H1 (cell line): ENCODE results near the gene WNT11. TPM values are rescaled to one million over a fixed set of nuclear protein-coding genes. Genes with fewer than 3 reads are reported as not detected.

Experiments
- CTCF ChIA-PET: fragments of 300-600 bp; sonication (Branson Sonifier 250); formaldehyde crosslinking; loops from one replicate; lab custom pipeline; 2021; ENCODE audit not compliant: partially characterized antibody; lab: Charles Lee
- POLR2A ChIA-PET: fragments of 300-600 bp; sonication (Branson Sonifier 250); formaldehyde crosslinking; loops from one replicate; lab custom pipeline; 2021; ENCODE audit warnings: inconsistent platforms; ENCODE audit not compliant: partially characterized antibody; lab: Charles Lee
- DNase-seq, 2 experiments: peaks; one replicate each; pipeline versions ENCODE4 v3.0.0 to v3.0.0-alpha.2; 2010 to 2022; ENCODE audit warnings: low spot score in 2 of 2, low read depth in 1 of 2, mixed read lengths in 1 of 2
- FAIRE-seq: peaks from 2 replicates; lab custom pipeline; 2011; peaks lifted over from hg19 to GRCh38; lab: Jason Lieb, UNC
- H2AFZ ChIP-seq: 2 replicates; pipeline ENCODE4 v1.8.1; 2012; ENCODE audit warnings: low read length, inconsistent platforms
- H2AK5ac ChIP-seq: 2 replicates; pipeline ENCODE4 v1.6.1; 2013; ENCODE audit warnings: low read depth, low read length
- H2BK120ac ChIP-seq: replicated peaks from 2 replicates; pipeline ENCODE3; 2013; ENCODE audit warnings: low read depth, low read length, inconsistent platforms
- H2BK12ac ChIP-seq: 2 replicates; pipeline ENCODE4 v1.6.1; 2013; ENCODE audit warnings: low read depth, low read length
- H2BK15ac ChIP-seq: 2 replicates; pipeline ENCODE4 v1.6.1; 2013; ENCODE audit warnings: low read length
- H2BK20ac ChIP-seq: 2 replicates; pipeline ENCODE4 v1.6.1; 2013; ENCODE audit warnings: low read length
- H2BK5ac ChIP-seq: 2 replicates; pipeline ENCODE4 v1.6.1; 2013; ENCODE audit warnings: low read depth, low read length
- H3K14ac ChIP-seq: 2 replicates; pipeline ENCODE4 v1.6.1; 2013; ENCODE audit warnings: inconsistent platforms; ENCODE audit not compliant: insufficient read length
- H3K18ac ChIP-seq: 2 replicates; pipeline ENCODE4 v1.6.1; 2013; ENCODE audit warnings: low read length; ENCODE audit errors: extremely low read depth
- H3K23ac ChIP-seq: 2 replicates; pipeline ENCODE4 v1.6.1; 2013; ENCODE audit warnings: inconsistent platforms; ENCODE audit not compliant: insufficient read length
- H3K23me2 ChIP-seq: 2 replicates; pipeline ENCODE4 v1.6.1; 2013; ENCODE audit warnings: low read depth, low read length
- H3K27ac ChIP-seq: 2 replicates; pipeline ENCODE4 v1.6.1; 2011; ENCODE audit warnings: low read depth, low read length, inconsistent platforms
- H3K27me3 ChIP-seq, 4 experiments: replicated peaks in 1 of 4; 1 replicate in 1 of 4; 2 replicates in 3 of 4; pipeline versions ENCODE4 v1.6.1 to v1.8.1; 2011 to 2013; ENCODE audit warnings: low read length in 3 of 4, mild to moderate bottlenecking in 3 of 4, inconsistent platforms in 2 of 4, mixed read lengths in 2 of 4, moderate library complexity in 1 of 4; ENCODE audit not compliant: control insufficient read depth in 3 of 4, insufficient read depth in 3 of 4; ENCODE audit errors: extremely low read depth in 1 of 4
- H3K36me3 ChIP-seq, 4 experiments: 2 replicates each; pipeline versions ENCODE4 v1.6.1 to v1.8.1; 2011 to 2013; ENCODE audit warnings: mild to moderate bottlenecking in 4 of 4, low read length in 3 of 4, moderate library complexity in 2 of 4, control low read depth in 1 of 4, inconsistent platforms in 1 of 4; ENCODE audit not compliant: insufficient read depth in 4 of 4, control insufficient read depth in 2 of 4
- H3K4ac ChIP-seq: replicated peaks from 2 replicates; pipeline ENCODE3; 2013; ENCODE audit warnings: low read length, low read depth, mixed read lengths, inconsistent platforms; ENCODE audit not compliant: insufficient read length
- H3K4me1 ChIP-seq, 4 experiments: replicated peaks in 1 of 4; 1 replicate in 1 of 4; 2 replicates in 3 of 4; pipeline versions ENCODE4 v1.6.1 to v1.8.1; 2011 to 2013; ENCODE audit warnings: low read length in 3 of 4, inconsistent platforms in 2 of 4, mixed read lengths in 1 of 4; ENCODE audit not compliant: insufficient read depth in 4 of 4, control insufficient read depth in 3 of 4
- H3K4me2 ChIP-seq, 2 experiments: 2 replicates each; pipeline versions ENCODE4 v1.6.1 to v1.8.1; 2011 to 2013; ENCODE audit warnings: low read depth in 2 of 2, low read length in 2 of 2, control low read depth in 1 of 2, inconsistent platforms in 1 of 2, mild to moderate bottlenecking in 1 of 2; ENCODE audit not compliant: insufficient read depth in 1 of 2
- H3K4me3 ChIP-seq, 4 experiments: fragments of 200-600, 300-600 bp in 1 of 4; sonication (generic), shearing (Covaris generic), sonication (Bioruptor Twin) in 1 of 4; 2 replicates each; pipeline versions ENCODE4 v1.5.1 to v1.8.1; 2011 to 2016; ENCODE audit warnings: low read length in 4 of 4, low read depth in 3 of 4, control low read depth in 2 of 4, inconsistent platforms in 2 of 4, mild to moderate bottlenecking in 2 of 4, mixed read lengths in 1 of 4, moderate library complexity in 1 of 4; ENCODE audit not compliant: insufficient read depth in 2 of 4; ENCODE audit errors: extremely low read depth in 1 of 4
- H3K56ac ChIP-seq: replicated peaks from 2 replicates; pipeline ENCODE3; 2013; ENCODE audit warnings: low read depth, mild to moderate bottlenecking, mixed read lengths, low read length, inconsistent platforms; ENCODE audit not compliant: insufficient read length
- H3K79me1 ChIP-seq: 2 replicates; pipeline ENCODE4 v1.6.1; 2013; ENCODE audit warnings: low read depth, low read length, control low read depth
- H3K79me2 ChIP-seq, 2 experiments: 2 replicates each; pipeline versions ENCODE4 v1.6.1 to v1.8.1; 2012 to 2013; ENCODE audit warnings: low read length in 2 of 2, mild to moderate bottlenecking in 2 of 2, inconsistent platforms in 1 of 2; ENCODE audit not compliant: insufficient read depth in 2 of 2, control insufficient read depth in 1 of 2
- H3K9ac ChIP-seq, 4 experiments: replicated peaks in 1 of 4; 1 replicate in 1 of 4; 2 replicates in 3 of 4; pipeline versions ENCODE4 v1.6.1 to v1.8.1; 2011 to 2013; ENCODE audit warnings: low read depth in 3 of 4, low read length in 3 of 4, control low read depth in 2 of 4, mild to moderate bottlenecking in 2 of 4, moderate library complexity in 2 of 4, inconsistent platforms in 1 of 4; ENCODE audit errors: extremely low read depth in 1 of 4
- H3K9me3 ChIP-seq, 2 experiments: 2 replicates each; pipeline versions ENCODE4 v1.6.1 to v1.8.1; 2012 to 2013; ENCODE audit warnings: mild to moderate bottlenecking in 2 of 2, moderate library complexity in 2 of 2, control low read depth in 1 of 2, inconsistent platforms in 1 of 2, low read depth in 1 of 2, low read length in 1 of 2, mixed read lengths in 1 of 2; ENCODE audit not compliant: insufficient read depth in 2 of 2
- H4K20me1 ChIP-seq, 2 experiments: replicated peaks in 1 of 2; 2 replicates each; pipeline versions ENCODE3 to v1.8.1; 2011 to 2013; ENCODE audit warnings: inconsistent platforms in 2 of 2, low read length in 2 of 2, mild to moderate bottlenecking in 1 of 2; ENCODE audit not compliant: insufficient read depth in 2 of 2, control insufficient read depth in 1 of 2
- H4K5ac ChIP-seq: 2 replicates; pipeline ENCODE4 v1.6.1; 2013; ENCODE audit warnings: low read length, low read depth, mixed read lengths, inconsistent platforms; ENCODE audit not compliant: insufficient read length
- H4K8ac ChIP-seq: 2 replicates; pipeline ENCODE4 v1.8.0; 2013; ENCODE audit warnings: mild to moderate bottlenecking, moderate library complexity, low read length, inconsistent platforms; ENCODE audit not compliant: insufficient read depth; ENCODE audit errors: extremely low read depth
- H4K91ac ChIP-seq: replicated peaks from 2 replicates; pipeline ENCODE3; 2013; ENCODE audit warnings: low read length, mixed read lengths, inconsistent platforms; ENCODE audit not compliant: insufficient read length
- CTCF ChIP-seq, 3 experiments: IDR thresholded peaks; 1 replicate in 2 of 3; 2 replicates in 1 of 3; pipeline versions ENCODE4 v1.5.1 to v1.6.1; 2011; ENCODE audit warnings: low read length in 3 of 3, mild to moderate bottlenecking in 3 of 3, inconsistent platforms in 2 of 3, low read depth in 1 of 3, moderate library complexity in 1 of 3; ENCODE audit not compliant: insufficient read depth in 1 of 3; ENCODE audit errors: control extremely low read depth in 1 of 3
- EGR1 ChIP-seq: IDR thresholded peaks from 2 replicates; pipeline ENCODE4 v1.6.1; 2011; ENCODE audit warnings: low read depth, low read length, borderline replicate concordance
- JUND ChIP-seq: IDR thresholded peaks from 2 replicates; pipeline ENCODE4 v1.6.1; 2011; ENCODE audit warnings: mild to moderate bottlenecking, improper control_type of control experiment, low read length
- NANOG ChIP-seq: IDR thresholded peaks from 2 replicates; pipeline ENCODE4 v1.6.1; 2011; ENCODE audit warnings: low read length, low read depth, mild to moderate bottlenecking, inconsistent platforms; ENCODE audit not compliant: insufficient read depth, poor library complexity, severe bottlenecking
- RAD21 ChIP-seq, 2 experiments: IDR thresholded peaks in 1 of 2; conservative IDR thresholded peaks in 1 of 2; 2 replicates each; pipeline ENCODE4 v1.6.1; 2011; ENCODE audit warnings: low read depth in 2 of 2, low read length in 2 of 2, improper control_type of control experiment in 1 of 2, inconsistent platforms in 1 of 2, mild to moderate bottlenecking in 1 of 2, moderate library complexity in 1 of 2
- SIN3A ChIP-seq, 2 experiments: IDR thresholded peaks in 1 of 2; conservative IDR thresholded peaks in 1 of 2; 2 replicates each; pipeline ENCODE4 v1.6.1; 2011 to 2012; ENCODE audit warnings: low read length in 2 of 2, improper control_type of control experiment in 1 of 2, low read depth in 1 of 2, mild to moderate bottlenecking in 1 of 2
- TBP ChIP-seq: IDR thresholded peaks from 2 replicates; pipeline ENCODE4 v1.6.1; 2011; ENCODE audit warnings: low read depth, low read length, improper control_type of control experiment
- polyA plus RNA-seq, 7 experiments: library from polyadenylated mRNA; depleted of rRNA in 3 of 7; stranded (reverse) in 5 of 7; unstranded in 2 of 7; fragments of >200 nt in 5 of 7; fragments of 200-250 nt in 2 of 7; gene quantifications; 1 replicate in 5 of 7; 2 replicates in 1 of 7; 4 replicates in 1 of 7; pipeline versions ENCODE4 v1.2.1 to v1.2.3, GENCODE V29; 2011 to 2013; ENCODE audit warnings: missing spikeins in 2 of 7, mixed read lengths in 2 of 7
- total RNA-seq: library from RNA; stranded (reverse); fragmentation: NEBNext Ultra II Directional; extraction: Animal tissue kit (Norgen Biotek cat#: 25700); gene quantifications from 2 replicates; pipeline ENCODE4 v1.2.1, GENCODE V29; 2021
- TF ChIP-seq, protein P1 (sequence below): IDR thresholded peaks from 2 replicates; pipeline ENCODE4 v1.6.1; 2012; ENCODE audit warnings: inconsistent platforms

The WNT11 gene
- total and polyA plus RNA-seq, 2 of the 8 experiments (the other 6 are each of a cell fraction or from before 2014, with no cell fraction given), result 0.11 to 0.45 TPM

- Histone ChIP-seq H2BK5ac (no peak overlapping the region), H3K79me1 (no peaks in the 10 kb centered on the region), H2BK15ac (no peak overlapping the region), H2BK12ac (peak overlapping the region; percentile 28; the same call in 1 of the 2 replicates), H3K27me3 (peaks cover 0 to 10% (median 7%) of the 10 kb centered on the region in 4 experiments; a peak in 4 of 7 replicates), H3K9ac (no peak overlapping the region), H3K4me2 (no peak overlapping the region), H4K20me1 (no peaks in the 10 kb centered on the region), H4K8ac (no peak overlapping the region), H3K79me2 (no peaks in the 10 kb centered on the region), H4K5ac (no peak overlapping the region), H3K4me1 (peaks cover 0 to 8% (median 5%) of the 10 kb centered on the region in 4 experiments; a peak in 5 of 7 replicates), H3K27ac (no peak overlapping the region), H3K4me3 (no peak overlapping the region), H2AFZ (no peak overlapping the region), H3K18ac (no peak overlapping the region), H3K36me3 (no peaks in the 10 kb centered on the region), H3K56ac (no peak overlapping the region), H3K23ac (no peak overlapping the region), H3K4ac (no peak overlapping the region), H3K23me2 (peaks cover 8% of the 10 kb centered on the region; the same call in 1 of the 2 replicates), H4K91ac (no peak overlapping the region), H2BK120ac (no peak overlapping the region), H3K9me3 (no peaks in the 10 kb centered on the region), H3K14ac (no peak overlapping the region), H2AK5ac (no peak overlapping the region), H2BK20ac (0 out of 2 replicates have a peak overlapping the region, but pooled peaks have one; percentile 11)
- ChIA-PET POLR2A (interaction anchor here (4.1 kb wide), 1 partner anchor 28 kb away, joined by 39 read pairs; the partner anchor contains the start of gene WNT11), CTCF (interaction anchor here (0.6 to 2.2 kb wide), 9 partner anchors 8 to 289 kb away, joined by 3 to 18 read pairs (median 3); no protein-coding TSS in a partner anchor)
- FAIRE-seq, result no peak
- DNase-seq, result no peak
- TF ChIP-seq EGR1 (no peak), JUND (no peak), SIN3A (conservative IDR thresholded peaks at IDR 0.05 in 1 of 2, IDR thresholded peaks at IDR 0.05 in 1 of 2; ENCODE audit: low read depth in 1 of 2, low read length in 2 of 2) (0 out of 4 replicates have a peak, but pooled peaks of 1 of the 2 experiments have one; percentile 27), TBP (no peak), CTCF (IDR thresholded peaks at IDR 0.05; ENCODE audit: control extremely low read depth in 1 of 3, insufficient read depth in 1 of 3, low read depth in 1 of 3, low read length in 3 of 3) (peak; percentile 35 to 61 (median 41)), NANOG (no peak), RAD21 (IDR thresholded peaks at IDR 0.05 in 1 of 2, conservative IDR thresholded peaks at IDR 0.05 in 1 of 2; ENCODE audit: low read depth in 2 of 2, low read length in 2 of 2) (peak; percentile 18 to 44; a peak in 3 of 4 replicates)
- TF ChIP-seq, protein P1, sequence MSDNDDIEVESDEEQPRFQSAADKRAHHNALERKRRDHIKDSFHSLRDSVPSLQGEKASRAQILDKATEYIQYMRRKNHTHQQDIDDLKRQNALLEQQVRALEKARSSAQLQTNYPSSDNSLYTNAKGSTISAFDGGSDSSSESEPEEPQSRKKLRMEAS, result no peak
Observed at GRCh38 chr11:76237914-76238313, 31.6 kb upstream of the WNT11 start.
